H9 (cell line): Measurements from ENCODE around the gene TIPARP. TPM values are rescaled to one million over a fixed set of nuclear protein-coding genes. Genes with fewer than 3 reads are reported as not detected.

Source experiments
- DNase-seq: peaks from one replicate; pipeline ENCODE4 v3.0.0-alpha.2; 2017
- H2AFZ ChIP-seq: one replicate; pipeline ENCODE4 v1.6.1; 2013; ENCODE audit warnings: mild to moderate bottlenecking, low read length, control low read depth, moderate library complexity
- H2AK5ac ChIP-seq: 2 replicates; pipeline ENCODE4 v1.6.1; 2013; ENCODE audit warnings: low read length, control low read depth, mixed read lengths; ENCODE audit not compliant: insufficient read length
- H2BK120ac ChIP-seq: one replicate; pipeline ENCODE4 v1.6.1; 2013; ENCODE audit warnings: low read depth, mild to moderate bottlenecking, low read length, control low read depth, inconsistent platforms; ENCODE audit not compliant: poor library complexity, severe bottlenecking
- H2BK12ac ChIP-seq: 2 replicates; pipeline ENCODE4 v1.6.1; 2013; ENCODE audit warnings: low read length, control low read depth, mixed read lengths, low read depth; ENCODE audit not compliant: insufficient read length
- H2BK15ac ChIP-seq: 2 replicates; pipeline ENCODE4 v1.6.1; 2013; ENCODE audit warnings: low read depth, low read length, control low read depth
- H2BK20ac ChIP-seq: one replicate; pipeline ENCODE4 v1.6.1; 2013; ENCODE audit warnings: low read depth, mild to moderate bottlenecking, low read length, control low read depth, inconsistent platforms; ENCODE audit not compliant: poor library complexity, severe bottlenecking
- H2BK5ac ChIP-seq: 2 replicates; pipeline ENCODE4 v1.6.1; 2013; ENCODE audit warnings: low read length, control low read depth, mixed read lengths; ENCODE audit not compliant: insufficient read length
- H3K14ac ChIP-seq: 2 replicates; pipeline ENCODE4 v1.6.1; 2013; ENCODE audit warnings: low read length, control low read depth; ENCODE audit not compliant: insufficient read depth
- H3K18ac ChIP-seq: 2 replicates; pipeline ENCODE4 v1.6.1; 2013; ENCODE audit warnings: low read depth, mild to moderate bottlenecking, mixed read lengths, low read length, control low read depth; ENCODE audit not compliant: insufficient read length
- H3K23ac ChIP-seq: 2 replicates; pipeline ENCODE4 v1.6.1; 2013; ENCODE audit warnings: low read length, control low read depth, mixed read lengths, low read depth; ENCODE audit not compliant: insufficient read length
- H3K23me2 ChIP-seq: 2 replicates; pipeline ENCODE4 v1.6.1; 2013; ENCODE audit warnings: low read depth, mild to moderate bottlenecking, mixed read lengths, low read length, control low read depth; ENCODE audit not compliant: insufficient read length, poor library complexity, severe bottlenecking
- H3K27ac ChIP-seq: 2 replicates; pipeline ENCODE4 v1.5.1; 2013; ENCODE audit warnings: low read length, control low read depth, mixed read lengths, low read depth; ENCODE audit not compliant: insufficient read length
- H3K27me3 ChIP-seq: 2 replicates; pipeline ENCODE4 v1.6.1; 2013; ENCODE audit warnings: low read length, control low read depth, inconsistent platforms; ENCODE audit not compliant: insufficient read depth
- H3K4ac ChIP-seq: 2 replicates; pipeline ENCODE4 v1.6.1; 2013; ENCODE audit warnings: low read depth, mild to moderate bottlenecking, control low read depth, inconsistent platforms, low read length, moderate library complexity
- H3K4me1 ChIP-seq: 2 replicates; pipeline ENCODE4 v1.6.1; 2013; ENCODE audit warnings: low read length, control low read depth, inconsistent platforms; ENCODE audit not compliant: insufficient read depth
- H3K4me2 ChIP-seq: 2 replicates; pipeline ENCODE4 v1.6.1; 2013; ENCODE audit warnings: low read length, control low read depth, mixed read lengths; ENCODE audit not compliant: insufficient read length, insufficient read depth
- H3K56ac ChIP-seq: 2 replicates; pipeline ENCODE4 v1.6.1; 2013; ENCODE audit warnings: low read depth, mild to moderate bottlenecking, mixed read lengths, low read length, control low read depth; ENCODE audit not compliant: insufficient read length
- H3K79me1 ChIP-seq: 2 replicates; pipeline ENCODE4 v1.6.1; 2013; ENCODE audit warnings: low read depth, mild to moderate bottlenecking, moderate library complexity, low read length, control low read depth, inconsistent platforms; ENCODE audit not compliant: insufficient read depth, poor library complexity, severe bottlenecking
- H3K79me2 ChIP-seq: 2 replicates; pipeline ENCODE4 v1.6.1; 2013; ENCODE audit warnings: low read length, control low read depth, inconsistent platforms; ENCODE audit not compliant: insufficient read depth
- H3K9ac ChIP-seq: 2 replicates; pipeline ENCODE4 v1.6.1; 2013; ENCODE audit warnings: low read length, control low read depth, mixed read lengths; ENCODE audit not compliant: insufficient read length; ENCODE audit errors: extremely low read depth
- H3K9me3 ChIP-seq: one replicate; pipeline ENCODE4 v1.6.1; 2013; ENCODE audit warnings: low read depth, low read length, inconsistent platforms; ENCODE audit not compliant: control insufficient read depth
- H3T11ph ChIP-seq: one replicate; pipeline ENCODE4 v1.6.1; 2013; ENCODE audit warnings: mild to moderate bottlenecking, low read length, control low read depth, inconsistent platforms
- H4K20me1 ChIP-seq: one replicate; pipeline ENCODE4 v1.6.1; 2013; ENCODE audit not compliant: control insufficient read depth, insufficient read length, insufficient read depth
- H4K5ac ChIP-seq: 2 replicates; pipeline ENCODE4 v1.6.1; 2013; ENCODE audit warnings: low read depth, mild to moderate bottlenecking, mixed read lengths, low read length, control low read depth; ENCODE audit not compliant: insufficient read length
- H4K8ac ChIP-seq: replicated peaks from 2 replicates; pipeline ENCODE4 v1.6.1; 2013; ENCODE audit warnings: low read length, control low read depth, mixed read lengths, low read depth; ENCODE audit not compliant: insufficient read length
- H4K91ac ChIP-seq: 2 replicates; pipeline ENCODE4 v1.6.1; 2013; ENCODE audit warnings: low read depth, mild to moderate bottlenecking, moderate library complexity, mixed read lengths, low read length, control low read depth; ENCODE audit not compliant: insufficient read length
- H3K27ac Mint-ChIP-seq, 3 experiments: 2 replicates in 2 of 3; 3 replicates in 1 of 3; pipeline ENCODE4 v1.8.0; 2020 to 2021; ENCODE audit warnings: mixed read lengths in 3 of 3, mild to moderate bottlenecking in 1 of 3, moderate library complexity in 1 of 3
- H3K27me3 Mint-ChIP-seq: 2 replicates; pipeline ENCODE4 v1.8.0; 2021; ENCODE audit warnings: low read depth, mild to moderate bottlenecking, moderate library complexity, mixed read lengths
- H3K36me3 Mint-ChIP-seq, 3 experiments: 2 replicates in 2 of 3; 3 replicates in 1 of 3; pipeline ENCODE4 v1.8.0; 2020 to 2021; ENCODE audit warnings: low read depth in 3 of 3, mixed read lengths in 3 of 3; ENCODE audit not compliant: insufficient read depth in 1 of 3
- H3K4me1 Mint-ChIP-seq, 2 experiments: 2 replicates each; pipeline ENCODE4 v1.8.0; 2020; ENCODE audit warnings: mixed read lengths in 2 of 2
- H3K4me3 Mint-ChIP-seq, 2 experiments: 2 replicates in 1 of 2; 3 replicates in 1 of 2; pipeline ENCODE4 v1.8.0; 2020 to 2021; ENCODE audit warnings: mild to moderate bottlenecking in 2 of 2, mixed read lengths in 2 of 2, moderate library complexity in 1 of 2
- H3K9me3 Mint-ChIP-seq, 2 experiments: 2 replicates in 1 of 2; 3 replicates in 1 of 2; pipeline ENCODE4 v1.8.0; 2020; ENCODE audit warnings: mild to moderate bottlenecking in 2 of 2, mixed read lengths in 2 of 2, moderate library complexity in 1 of 2
- whole genome bisulfite sequencing: extraction: QIAGEN DNeasy Blood & Tissue Kit; methylation state at CpG from one replicate; pipeline ENCODE4 v1.1.7; 2013; ENCODE audit warnings: missing lambda C conversion rate, low lambda C conversion rate, mixed read lengths; ENCODE audit not compliant: insufficient read length; ENCODE audit errors: extremely low coverage; 5-methylcytosine and 5-hydroxymethylcytosine counted together
- total RNA-seq: library from RNA; stranded (reverse); gene quantifications from 2 replicates; pipeline ENCODE4 v1.2.1, GENCODE V29; 2021
- TF ChIP-seq, protein P1 (sequence below): fragments of 200-600 bp; sonication (generic); conservative IDR thresholded peaks from 3 replicates; pipeline ENCODE4 v1.8.0; 2021; ENCODE audit warnings: antibody characterized with exemption, mild to moderate bottlenecking

TIPARP gene
- total RNA-seq, 1 experiment from 2014 or later, result 5.9 TPM

- WGBS, result no CpG with 5 or more reads among the region's 2 CpGs
- Histone ChIP-seq H2BK15ac (no peak overlapping the region), H3K79me1 (no peaks in the 10 kb centered on the region), H3K4ac (no peak overlapping the region), H4K91ac (no peak overlapping the region), H3K14ac (no peak overlapping the region), H2BK20ac (no peak overlapping the region), H4K5ac (no peak overlapping the region), H2AK5ac (no peak overlapping the region), H3K9me3 (no peaks in the 10 kb centered on the region), H3K9ac (no peak overlapping the region), H3K4me2 (no peak overlapping the region), H2BK12ac (no peak overlapping the region), H2BK5ac (no peak overlapping the region), H2AFZ (no peak overlapping the region), H3K27ac (no peak overlapping the region), H3T11ph (no peak overlapping the region), H3K56ac (no peak overlapping the region), H3K23me2 (no peaks in the 10 kb centered on the region), H4K8ac (no peak overlapping the region), H2BK120ac (no peak overlapping the region), H3K79me2 (no peaks in the 10 kb centered on the region), H3K27me3 (no peaks in the 10 kb centered on the region), H3K23ac (no peak overlapping the region), H4K20me1 (no peaks in the 10 kb centered on the region), H3K4me1 (no peaks in the 10 kb centered on the region), H3K18ac (no peak overlapping the region)
- H3K4me3 Mint-ChIP-seq, result no peak overlapping the region
- H3K27me3 Mint-ChIP-seq, result no peaks in the 10 kb centered on the region
- peaks cover 0 to 15% of the 10 kb centered on the region in 2 experiments; a peak in 2 of 4 replicates for H3K4me1 Mint-ChIP-seq
- TF ChIP-seq, protein P1, sequence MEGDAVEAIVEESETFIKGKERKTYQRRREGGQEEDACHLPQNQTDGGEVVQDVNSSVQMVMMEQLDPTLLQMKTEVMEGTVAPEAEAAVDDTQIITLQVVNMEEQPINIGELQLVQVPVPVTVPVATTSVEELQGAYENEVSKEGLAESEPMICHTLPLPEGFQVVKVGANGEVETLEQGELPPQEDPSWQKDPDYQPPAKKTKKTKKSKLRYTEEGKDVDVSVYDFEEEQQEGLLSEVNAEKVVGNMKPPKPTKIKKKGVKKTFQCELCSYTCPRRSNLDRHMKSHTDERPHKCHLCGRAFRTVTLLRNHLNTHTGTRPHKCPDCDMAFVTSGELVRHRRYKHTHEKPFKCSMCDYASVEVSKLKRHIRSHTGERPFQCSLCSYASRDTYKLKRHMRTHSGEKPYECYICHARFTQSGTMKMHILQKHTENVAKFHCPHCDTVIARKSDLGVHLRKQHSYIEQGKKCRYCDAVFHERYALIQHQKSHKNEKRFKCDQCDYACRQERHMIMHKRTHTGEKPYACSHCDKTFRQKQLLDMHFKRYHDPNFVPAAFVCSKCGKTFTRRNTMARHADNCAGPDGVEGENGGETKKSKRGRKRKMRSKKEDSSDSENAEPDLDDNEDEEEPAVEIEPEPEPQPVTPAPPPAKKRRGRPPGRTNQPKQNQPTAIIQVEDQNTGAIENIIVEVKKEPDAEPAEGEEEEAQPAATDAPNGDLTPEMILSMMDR, result no peak
- H3K36me3 Mint-ChIP-seq, result peaks cover 6 to 44% (median 27%) of the 10 kb centered on the region in 3 experiments; a peak in 6 of 7 replicates
- no peak overlapping the region for H3K27ac Mint-ChIP-seq
- DNase-seq, result no peak
- no peaks in the 10 kb centered on the region for H3K9me3 Mint-ChIP-seq
Measured at GRCh38 chr3:156693166-156693565, 18.8 kb downstream of the TIPARP start.
